GF-D8 (cell line): ENCODE data around the gene NPAT.

Experiments
- DNase-seq: peaks from one replicate; lab custom pipeline; 2025; lab: John Stamatoyannopoulos, UW

Gene NPAT

GRCh38 chr11:108222574-108223347, at the start of gene NPAT, which contains the start of gene ATM:
NPAT (minus strand) TSS chr11:108222638; CDS start chr11:108222536, 102 bp downstream.
ATM (plus strand) TSS chr11:108223067; CDS start chr11:108227625, 4,558 bp downstream.
- peak; percentile 100 for DNase-seq

- DNase-seq, result no peak
Measured at GRCh38 chr11:108269583-108269982, 47.1 kb upstream of the NPAT start.

GRCh38 chr11:108253176-108253575, 30.7 kb upstream of the NPAT start:
- no peak for DNase-seq

GRCh38 chr11:108246885-108247284, 24.4 kb upstream of the NPAT start:
- no peak for DNase-seq

GRCh38 chr11:108246308-108246707, 23.9 kb upstream of the NPAT start:
- DNase-seq, result no peak

- no peak for DNase-seq
Measured at GRCh38 chr11:108242422-108242821, 20.0 kb upstream of the NPAT start.

GRCh38 chr11:108241330-108242037, 19.0 kb upstream of the NPAT start:
- DNase-seq, result no peak

GRCh38 chr11:108239076-108239475, 16.6 kb upstream of the NPAT start:
- no peak for DNase-seq

GRCh38 chr11:108237058-108237481, 14.6 kb upstream of the NPAT start:
- no peak for DNase-seq

GRCh38 chr11:108235633-108236032, 13.2 kb upstream of the NPAT start:
- DNase-seq, result no peak

GRCh38 chr11:108235192-108235591, 12.8 kb upstream of the NPAT start:
- no peak for DNase-seq

- no peak for DNase-seq
Measured at GRCh38 chr11:108233277-108233945, 11.0 kb upstream of the NPAT start.

GRCh38 chr11:108228251-108228650, 5.8 kb upstream of the NPAT start:
- no peak for DNase-seq

GRCh38 chr11:108226036-108226435, 3.6 kb upstream of the NPAT start:
- no peak for DNase-seq

- no peak for DNase-seq
Measured at GRCh38 chr11:108224911-108225786, 2.7 kb upstream of the NPAT start.

GRCh38 chr11:108224366-108224765, 1.9 kb upstream of the NPAT start:
- no peak for DNase-seq

- DNase-seq, result peak; percentile 61
Measured at GRCh38 chr11:108223348-108224149, 1.1 kb upstream of the NPAT start.

- no peak for DNase-seq
Measured at GRCh38 chr11:108221911-108222573, 396 bp downstream of the NPAT start.

- DNase-seq, result peak; percentile 52
Measured at GRCh38 chr11:108221371-108221770, 1.1 kb downstream of the NPAT start.

GRCh38 chr11:108220721-108221336, 1.6 kb downstream of the NPAT start:
- peak; percentile 67 for DNase-seq
